ENCODE results near the gene HTR2A. TPM values are rescaled to one million over a fixed set of nuclear protein-coding genes. Genes with fewer than 3 reads are reported as not detected.
"Not testable (repeated sequence)": the region's sequence is repeated elsewhere in the genome, so short reads cannot be mapped to it uniquely, and the experiment has no call there.

Gene HTR2A
- total and polyA plus RNA-seq, 2 donors = 0.38 to 0.48 TPM

DNA sequence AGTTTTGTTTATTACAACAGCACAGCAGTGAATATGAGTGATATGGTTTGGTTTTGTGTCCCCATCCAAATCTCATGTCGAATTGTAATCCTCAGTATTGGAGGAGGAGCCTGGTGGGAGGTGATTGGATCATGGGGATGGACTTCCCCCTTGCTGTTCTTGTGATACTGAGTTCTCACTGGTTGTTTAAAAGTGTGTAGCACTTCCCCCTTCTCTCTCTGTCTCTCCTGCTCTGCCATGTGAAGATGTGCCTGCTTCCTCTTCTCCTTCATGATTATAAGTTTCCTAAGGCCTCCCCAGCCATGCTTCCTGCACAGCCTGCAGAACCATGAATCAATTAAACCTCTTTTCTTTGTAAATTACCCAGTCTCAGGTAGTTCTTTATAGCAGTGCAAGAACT lies 91.9 kb downstream of the HTR2A start:
- not testable (repeated sequence) for H3K36me3 ChIP-seq (ENCODE audit: control insufficient read depth in 2 of 2, insufficient read depth in 2 of 2, low read length in 1 of 2); H3K27ac ChIP-seq (ENCODE audit: low read depth in 1 of 2, low read length in 1 of 2)
- 94% methylated on average over 1 of the region's 1 CpG for WGBS

DNA sequence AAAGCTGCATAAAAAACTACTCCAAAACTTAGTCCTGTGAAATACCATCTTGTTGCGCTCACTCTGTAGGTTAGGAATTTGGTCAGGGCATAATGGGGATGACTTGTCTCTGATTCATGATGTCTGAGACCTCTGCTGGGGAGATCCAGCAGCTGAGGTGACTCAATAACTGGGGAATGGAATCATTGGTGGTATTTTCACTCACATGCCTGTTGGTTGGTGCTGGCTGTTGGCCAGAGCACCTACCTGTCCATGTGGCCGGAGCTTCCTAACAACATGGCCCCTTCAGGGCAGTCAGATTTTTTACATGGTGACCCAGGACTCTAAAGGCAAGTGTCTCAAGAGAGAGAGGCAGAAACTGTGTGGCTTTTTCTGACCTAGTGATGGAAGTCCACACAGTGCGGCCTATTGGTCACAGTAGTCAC lies 92.5 kb downstream of the HTR2A start:
- Histone ChIP-seq H3K4me3 (ENCODE audit: low read length in 2 of 2) (no peak overlapping the region), H3K9me3 (ENCODE audit: control insufficient read depth in 2 of 2, insufficient read depth in 1 of 2, low read length in 1 of 2) (no peaks in the 10 kb centered on the region), H3K36me3 (ENCODE audit: control insufficient read depth in 2 of 2, insufficient read depth in 2 of 2, low read length in 1 of 2) (no peaks in the 10 kb centered on the region), H3K27me3 (ENCODE audit: control insufficient read depth in 2 of 2, insufficient read depth in 1 of 2, low read length in 1 of 2) (no peaks in the 10 kb centered on the region), H3K27ac (ENCODE audit: low read depth in 1 of 2, low read length in 1 of 2) (no peak overlapping the region), H3K4me1 (ENCODE audit: control insufficient read depth in 2 of 2, insufficient read depth in 2 of 2, low read length in 2 of 2) (no peaks in the 10 kb centered on the region)
- 98% methylated on average over 3 of the region's 3 CpGs for WGBS
- DNase-seq (ENCODE audit: low read depth in 6 of 9, low spot score in 9 of 9) = no peak

More for the DNA sequence above, 91.9 kb downstream of the HTR2A start:
- not testable (repeated sequence) for H3K4me1 ChIP-seq (ENCODE audit: control insufficient read depth in 2 of 2, insufficient read depth in 2 of 2, low read length in 2 of 2); H3K4me3 ChIP-seq (ENCODE audit: low read length in 2 of 2); DNase-seq (ENCODE audit: low read depth in 6 of 9, low spot score in 9 of 9); H3K27me3 ChIP-seq (ENCODE audit: control insufficient read depth in 2 of 2, insufficient read depth in 1 of 2, low read length in 1 of 2); H3K9me3 ChIP-seq (ENCODE audit: control insufficient read depth in 2 of 2, insufficient read depth in 1 of 2, low read length in 1 of 2)

DNA sequence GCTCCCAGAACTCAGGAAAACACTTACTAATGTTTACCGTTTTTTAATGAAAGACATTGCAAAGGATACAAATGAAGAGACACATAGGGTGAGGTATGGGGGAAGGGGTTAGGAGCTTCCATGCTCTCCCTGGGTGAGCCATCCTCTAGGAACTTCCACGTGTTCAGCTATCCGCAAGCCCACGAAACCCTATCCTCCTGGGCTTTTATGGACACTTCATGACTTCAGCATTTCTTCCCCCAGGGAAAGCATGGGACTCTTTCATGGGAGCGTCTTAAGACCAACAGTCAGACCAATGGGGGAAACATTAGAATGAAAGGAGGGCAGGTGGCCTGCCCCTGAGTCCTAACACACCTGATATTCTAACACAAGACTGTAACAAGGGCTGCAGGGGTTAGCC lies 93.3 kb downstream of the HTR2A start:
- no peak for DNase-seq (ENCODE audit: low read depth in 6 of 9, low spot score in 9 of 9)
- H3K27me3 ChIP-seq (ENCODE audit: control insufficient read depth in 2 of 2, insufficient read depth in 1 of 2, low read length in 1 of 2) = no peaks in the 10 kb centered on the region
- H3K4me1 ChIP-seq (ENCODE audit: control insufficient read depth in 2 of 2, insufficient read depth in 2 of 2, low read length in 2 of 2) = no peaks in the 10 kb centered on the region
- H3K4me3 ChIP-seq (ENCODE audit: low read length in 2 of 2) = no peak overlapping the region
- H3K9me3 ChIP-seq (ENCODE audit: control insufficient read depth in 2 of 2, insufficient read depth in 1 of 2, low read length in 1 of 2) = no peaks in the 10 kb centered on the region
- 96% methylated on average over 5 of the region's 5 CpGs for WGBS
- no peaks in the 10 kb centered on the region for H3K36me3 ChIP-seq (ENCODE audit: control insufficient read depth in 2 of 2, insufficient read depth in 2 of 2, low read length in 1 of 2)
- no peak overlapping the region for H3K27ac ChIP-seq (ENCODE audit: low read depth in 1 of 2, low read length in 1 of 2)

DNA sequence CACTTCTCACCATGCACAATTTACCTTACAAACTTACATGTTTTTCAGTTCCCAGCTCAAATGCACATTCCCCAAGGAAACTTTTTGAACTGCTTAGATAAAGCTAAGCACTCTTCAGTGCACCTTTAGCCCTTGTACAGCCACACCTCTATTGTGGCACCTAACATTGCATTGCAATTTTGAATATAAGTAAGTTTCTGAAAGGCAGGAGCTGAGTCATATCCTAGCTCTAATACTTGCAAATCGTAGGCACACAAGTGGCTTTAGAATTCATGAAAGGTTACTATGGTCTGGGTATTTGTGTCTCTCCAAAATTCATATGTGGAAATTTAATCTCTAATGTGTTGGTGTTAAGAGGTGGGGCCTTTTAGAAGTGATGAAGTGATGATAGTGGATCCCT lies 95.0 kb downstream of the HTR2A start:
- Histone ChIP-seq H3K4me3 (ENCODE audit: low read length in 2 of 2) (no peak overlapping the region), H3K9me3 (ENCODE audit: control insufficient read depth in 2 of 2, insufficient read depth in 1 of 2, low read length in 1 of 2) (no peaks in the 10 kb centered on the region), H3K4me1 (ENCODE audit: control insufficient read depth in 2 of 2, insufficient read depth in 2 of 2, low read length in 2 of 2) (peaks cover 0 to 9% of the 10 kb centered on the region in 2 donors), H3K27me3 (ENCODE audit: control insufficient read depth in 2 of 2, insufficient read depth in 1 of 2, low read length in 1 of 2) (no peaks in the 10 kb centered on the region), H3K27ac (ENCODE audit: low read depth in 1 of 2, low read length in 1 of 2) (no peak overlapping the region), H3K36me3 (ENCODE audit: control insufficient read depth in 2 of 2, insufficient read depth in 2 of 2, low read length in 1 of 2) (no peaks in the 10 kb centered on the region)
- no peak for DNase-seq (ENCODE audit: low read depth in 6 of 9, low spot score in 9 of 9)
- 92% methylated on average over 1 of the region's 1 CpG for WGBS

DNA sequence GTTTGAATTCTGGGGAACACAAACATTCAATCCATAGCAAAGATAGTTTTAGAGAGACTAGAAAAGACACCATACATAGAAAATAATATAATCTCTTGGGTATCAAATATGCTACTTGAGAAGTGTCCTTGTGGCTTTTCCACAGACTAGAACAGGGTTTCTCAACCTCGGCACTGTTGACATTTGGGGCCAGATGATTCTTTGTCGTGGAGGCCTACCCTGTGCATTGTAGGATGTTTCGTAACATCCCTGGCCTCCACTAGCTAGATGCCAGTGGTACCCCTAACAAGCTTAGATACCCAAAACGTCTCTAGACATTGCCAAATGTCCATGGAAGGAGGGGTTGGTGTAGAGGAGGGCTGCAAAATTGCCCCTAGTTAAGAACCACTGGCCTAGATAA lies 97.7 kb downstream of the HTR2A start:
- H3K27ac ChIP-seq (ENCODE audit: low read depth in 1 of 2, low read length in 1 of 2) = no peak overlapping the region

DNA sequence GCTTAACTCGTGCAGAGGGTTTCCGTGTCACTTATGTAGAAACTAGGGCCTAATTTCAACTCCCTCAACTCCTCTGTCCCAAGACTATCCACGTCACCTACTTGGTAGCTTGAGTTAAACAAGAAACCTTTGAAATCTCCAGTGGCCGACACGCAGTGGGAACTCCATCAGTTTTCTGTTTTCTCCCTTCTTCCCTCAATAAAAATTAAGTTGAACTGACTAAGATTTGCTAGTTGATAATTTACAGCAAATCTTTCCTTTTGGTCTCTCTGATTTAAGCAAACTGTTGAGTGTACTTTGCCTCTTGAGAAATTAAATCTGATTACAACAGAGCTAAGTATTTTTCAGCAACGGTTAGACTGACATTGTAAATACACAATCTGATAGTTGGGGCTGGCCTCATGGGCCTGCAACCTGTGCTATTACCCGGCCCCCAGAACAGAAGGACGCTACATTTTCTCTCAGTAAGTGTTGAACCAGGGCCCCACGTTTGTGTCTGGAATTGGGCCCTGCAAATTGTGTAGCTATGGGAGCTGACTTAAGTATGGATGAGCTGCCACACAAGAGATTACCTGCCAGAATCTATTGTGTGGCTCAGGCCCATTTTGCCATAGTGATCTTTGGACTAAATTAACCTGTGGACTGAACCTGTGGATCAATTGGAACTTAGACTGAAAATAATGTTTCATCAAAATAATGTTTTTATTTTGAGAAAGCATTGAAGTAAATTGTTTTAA lies 99.2 kb downstream of the HTR2A start:
- H3K27ac ChIP-seq (ENCODE audit: low read depth in 1 of 2, low read length in 1 of 2) = peak overlapping the region; percentile 90 to 94
- no peaks in the 10 kb centered on the region for H3K9me3 ChIP-seq (ENCODE audit: control insufficient read depth in 2 of 2, insufficient read depth in 1 of 2, low read length in 1 of 2)
- WGBS = 82% methylated on average over 9 of the region's 9 CpGs
- peak overlapping the region; percentile 92 to 97 for H3K4me3 ChIP-seq (ENCODE audit: low read length in 2 of 2)
- no peaks in the 10 kb centered on the region for H3K27me3 ChIP-seq (ENCODE audit: control insufficient read depth in 2 of 2, insufficient read depth in 1 of 2, low read length in 1 of 2)
- peak in 1 of 9 donors; percentile 2 for DNase-seq (ENCODE audit: low read depth in 6 of 9, low spot score in 9 of 9)
- peaks cover 0 to 4% of the 10 kb centered on the region in 2 donors for H3K36me3 ChIP-seq (ENCODE audit: control insufficient read depth in 2 of 2, insufficient read depth in 2 of 2, low read length in 1 of 2)
- H3K4me1 ChIP-seq (ENCODE audit: control insufficient read depth in 2 of 2, insufficient read depth in 2 of 2, low read length in 2 of 2) = peaks cover 9 to 23% of the 10 kb centered on the region in 2 donors

More for the DNA sequence above, 97.7 kb downstream of the HTR2A start:
- H3K36me3 ChIP-seq (ENCODE audit: control insufficient read depth in 2 of 2, insufficient read depth in 2 of 2, low read length in 1 of 2) = no peaks in the 10 kb centered on the region
- no peak overlapping the region for H3K4me3 ChIP-seq (ENCODE audit: low read length in 2 of 2)
- peaks cover 9 to 23% of the 10 kb centered on the region in 2 donors for H3K4me1 ChIP-seq (ENCODE audit: control insufficient read depth in 2 of 2, insufficient read depth in 2 of 2, low read length in 2 of 2)
- H3K27me3 ChIP-seq (ENCODE audit: control insufficient read depth in 2 of 2, insufficient read depth in 1 of 2, low read length in 1 of 2) = no peaks in the 10 kb centered on the region
- 95% methylated on average over 4 of the region's 4 CpGs for WGBS
- no peak for DNase-seq (ENCODE audit: low read depth in 6 of 9, low spot score in 9 of 9)
- no peaks in the 10 kb centered on the region for H3K9me3 ChIP-seq (ENCODE audit: control insufficient read depth in 2 of 2, insufficient read depth in 1 of 2, low read length in 1 of 2)

DNA sequence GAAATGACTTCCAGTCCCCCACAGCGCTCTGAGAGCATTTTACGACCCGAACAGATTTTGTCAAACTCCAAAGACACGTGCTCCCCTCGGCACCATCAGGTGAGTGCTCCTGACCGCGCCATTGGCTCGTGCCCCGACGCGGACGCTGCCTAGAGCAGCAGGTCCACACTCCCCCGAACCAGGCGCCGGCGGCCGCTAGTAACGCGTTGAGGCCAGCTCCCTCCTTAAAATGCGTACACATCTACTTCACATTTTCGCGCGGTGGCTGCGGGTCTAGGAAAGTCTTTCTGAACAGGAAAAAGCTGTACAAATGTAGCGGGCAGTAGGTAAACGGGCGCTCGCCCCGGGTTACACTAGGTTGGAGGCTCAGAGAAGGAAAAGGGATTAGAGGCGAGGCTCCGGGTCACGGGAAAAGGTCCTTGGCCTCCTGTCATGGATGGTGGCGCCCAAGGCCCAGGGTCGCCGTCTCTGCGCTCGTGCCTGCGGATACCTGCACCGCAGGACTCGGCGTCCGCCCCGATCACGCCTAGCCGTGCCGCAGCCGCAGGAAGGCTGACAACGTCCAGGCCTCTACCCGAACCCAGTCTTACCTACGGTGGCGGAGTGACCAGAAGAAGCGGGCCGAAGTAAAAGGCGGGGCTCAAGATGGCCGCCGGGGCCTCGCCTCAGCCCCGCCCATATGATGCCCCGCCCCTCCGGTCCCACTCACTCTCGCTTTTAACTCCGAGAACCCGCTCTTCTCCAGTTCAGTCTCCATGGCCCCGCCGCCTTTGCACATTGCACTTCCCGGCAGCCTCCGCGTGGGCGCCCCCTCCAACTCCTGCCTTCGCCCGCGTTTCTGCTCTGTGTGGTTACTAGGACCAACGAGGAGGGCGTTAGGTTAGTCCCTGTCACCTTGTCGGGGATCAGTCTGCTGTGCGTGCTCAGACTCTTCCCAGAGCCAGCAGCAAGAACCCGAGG lies 100.1 kb downstream of the HTR2A start, which contains the start of gene ESD:
TSS of gene ESD (minus strand) at position 647 of the 960 bp plus-strand sequence. CDS start 5,748 bp downstream, outside the sequence.
- peak; percentile 62 to 95 (median 87) for DNase-seq (ENCODE audit: low read depth in 6 of 9, low spot score in 9 of 9)
- H3K36me3 ChIP-seq (ENCODE audit: control insufficient read depth in 2 of 2, insufficient read depth in 2 of 2, low read length in 1 of 2) = peaks cover 0 to 8% of the 10 kb centered on the region in 2 donors
- H3K27me3 ChIP-seq (ENCODE audit: control insufficient read depth in 2 of 2, insufficient read depth in 1 of 2, low read length in 1 of 2) = no peaks in the 10 kb centered on the region
- peak within 1 kb of the TSS; percentile 92 to 97 for H3K4me3 ChIP-seq (ENCODE audit: low read length in 2 of 2)
- peak within 1 kb of the TSS; percentile 90 to 94 for H3K27ac ChIP-seq (ENCODE audit: low read depth in 1 of 2, low read length in 1 of 2)
- H3K9me3 ChIP-seq (ENCODE audit: control insufficient read depth in 2 of 2, insufficient read depth in 1 of 2, low read length in 1 of 2) = no peaks in the 10 kb centered on the region
- peaks cover 9 to 23% of the 10 kb centered on the region in 2 donors for H3K4me1 ChIP-seq (ENCODE audit: control insufficient read depth in 2 of 2, insufficient read depth in 2 of 2, low read length in 2 of 2)
- 1% methylated on average over 77 of the region's 77 CpGs for WGBS

DNA sequence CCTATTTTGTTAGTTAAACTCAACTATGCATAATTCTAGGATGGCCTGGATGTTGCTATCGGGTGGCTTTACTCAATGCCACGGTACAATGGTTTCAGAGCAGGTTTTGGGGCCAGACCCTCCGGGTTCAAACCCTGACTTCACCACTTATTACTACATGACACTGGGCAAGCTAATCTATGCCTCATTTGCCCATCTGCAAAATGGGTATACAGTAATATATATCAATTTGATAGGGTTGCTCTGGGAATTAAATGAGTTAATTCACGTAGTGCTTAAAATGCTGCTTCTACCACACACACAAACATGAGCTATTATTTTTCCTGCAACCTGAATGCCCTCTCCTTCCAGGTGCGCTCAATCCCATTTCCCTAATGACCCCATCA lies 100.7 kb downstream of the HTR2A start:
- WGBS = 85% methylated on average over 5 of the region's 5 CpGs

DNA sequence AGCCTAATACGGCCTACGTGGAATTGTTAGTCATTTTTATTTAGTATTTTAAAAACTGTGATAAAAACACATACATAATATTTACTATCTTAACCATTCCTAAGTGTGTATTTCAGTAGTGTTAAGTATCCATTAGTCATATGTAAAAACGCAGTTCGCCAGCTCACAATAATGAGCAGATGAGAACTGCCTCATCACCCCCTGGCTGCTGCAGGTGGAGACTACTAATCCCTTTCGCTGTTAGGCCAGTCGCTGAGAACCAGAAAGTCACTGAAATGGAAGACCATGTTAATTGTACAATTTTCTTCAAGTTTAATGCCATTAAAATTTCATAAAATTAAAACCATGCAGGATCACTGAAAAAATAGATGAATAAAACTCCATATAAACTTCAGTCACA lies 101.5 kb downstream of the HTR2A start:
- no peak overlapping the region for H3K27ac ChIP-seq (ENCODE audit: low read depth in 1 of 2, low read length in 1 of 2)
- 97% methylated on average over 6 of the region's 6 CpGs for WGBS

More for the DNA sequence above, 100.7 kb downstream of the HTR2A start:
- H3K36me3 ChIP-seq (ENCODE audit: control insufficient read depth in 2 of 2, insufficient read depth in 2 of 2, low read length in 1 of 2) = peaks cover 0 to 9% of the 10 kb centered on the region in 2 donors
- peak overlapping the region in 1 of 2 donors; percentile 90 for H3K27ac ChIP-seq (ENCODE audit: low read depth in 1 of 2, low read length in 1 of 2)
- no peaks in the 10 kb centered on the region for H3K27me3 ChIP-seq (ENCODE audit: control insufficient read depth in 2 of 2, insufficient read depth in 1 of 2, low read length in 1 of 2)
- peak overlapping the region; percentile 92 to 97 for H3K4me3 ChIP-seq (ENCODE audit: low read length in 2 of 2)
- peaks cover 9 to 23% of the 10 kb centered on the region in 2 donors for H3K4me1 ChIP-seq (ENCODE audit: control insufficient read depth in 2 of 2, insufficient read depth in 2 of 2, low read length in 2 of 2)
- H3K9me3 ChIP-seq (ENCODE audit: control insufficient read depth in 2 of 2, insufficient read depth in 1 of 2, low read length in 1 of 2) = no peaks in the 10 kb centered on the region
- DNase-seq (ENCODE audit: low read depth in 6 of 9, low spot score in 9 of 9) = no peak

More for the DNA sequence above, 101.5 kb downstream of the HTR2A start:
- no peak overlapping the region for H3K4me3 ChIP-seq (ENCODE audit: low read length in 2 of 2)
- DNase-seq (ENCODE audit: low read depth in 6 of 9, low spot score in 9 of 9) = no peak
- no peaks in the 10 kb centered on the region for H3K9me3 ChIP-seq (ENCODE audit: control insufficient read depth in 2 of 2, insufficient read depth in 1 of 2, low read length in 1 of 2)
- peaks cover 0 to 17% of the 10 kb centered on the region in 2 donors for H3K36me3 ChIP-seq (ENCODE audit: control insufficient read depth in 2 of 2, insufficient read depth in 2 of 2, low read length in 1 of 2)
- peaks cover 9 to 23% of the 10 kb centered on the region in 2 donors for H3K4me1 ChIP-seq (ENCODE audit: control insufficient read depth in 2 of 2, insufficient read depth in 2 of 2, low read length in 2 of 2)
- no peaks in the 10 kb centered on the region for H3K27me3 ChIP-seq (ENCODE audit: control insufficient read depth in 2 of 2, insufficient read depth in 1 of 2, low read length in 1 of 2)
